Uterus (tissue), 4 donors: ENCODE results near the gene EID3. TPM values are rescaled to one million over a fixed set of nuclear protein-coding genes. Genes with fewer than 3 reads are reported as not detected.

Experiments used
- DNase-seq, 2 donors: peaks; one replicate each; pipeline ENCODE4 v3.0.0-alpha.2; 2019 to 2020
- H3K27ac ChIP-seq, 2 donors: fragments of 200-600 bp; sonication (generic); 1 replicate in 1 of 2; 2 replicates in 1 of 2; pipeline ENCODE4 v1.5.1; 2016 to 2018
- H3K27me3 ChIP-seq, 2 donors: fragments of 200-600 bp; sonication (generic); one replicate each; pipeline ENCODE4 v1.5.1; 2018 to 2019; ENCODE audit warnings: control low read depth in 1 of 2
- H3K36me3 ChIP-seq, 2 donors: fragments of 200-600 bp; sonication (generic); one replicate each; pipeline ENCODE4 v1.5.1; 2019; ENCODE audit warnings: control low read depth in 1 of 2
- H3K4me1 ChIP-seq, 2 donors: fragments of 200-600 bp; sonication (generic); one replicate each; pipeline ENCODE4 v1.5.1; 2018 to 2019; ENCODE audit warnings: control low read depth in 1 of 2
- H3K4me3 ChIP-seq, 2 donors: fragments of 200-600 bp; sonication (generic); 1 replicate in 1 of 2; 2 replicates in 1 of 2; pipeline ENCODE4 v1.5.1; 2018 to 2019; ENCODE audit warnings: mild to moderate bottlenecking in 1 of 2
- H3K9me3 ChIP-seq, 2 donors: fragments of 200-600 bp; sonication (generic); one replicate each; pipeline ENCODE4 v1.5.1; 2019; ENCODE audit warnings: control low read depth in 1 of 2
- CTCF ChIP-seq, 4 experiments: fragments of 200-600 bp in 2 of 4; fragments of 450-650 bp in 2 of 4; sonication (generic) in 2 of 4; IDR thresholded peaks; one replicate each; pipeline ENCODE4 v1.5.1; 2016 to 2019; ENCODE audit warnings: antibody characterized with exemption in 4 of 4, mild to moderate bottlenecking in 2 of 4, moderate library complexity in 1 of 4
- POLR2A ChIP-seq, 2 donors: fragments of 450-650 bp; IDR thresholded peaks; one replicate each; pipeline ENCODE4 v1.6.1; 2016; ENCODE audit warnings: antibody characterized with exemption in 2 of 2, mild to moderate bottlenecking in 1 of 2, moderate library complexity in 1 of 2
- intact Hi-C: fragments of 100-400 bp; cut with DNase I; formaldehyde crosslinking; loops from one replicate; pipeline ENCODE4 v1.15.1; 2023; ENCODE audit warnings: low total_unique reads
- total RNA-seq, 4 donors: library from RNA; depleted of rRNA in 3 of 4; stranded (reverse); fragments of >200 nt in 3 of 4; gene quantifications; one replicate each; pipeline versions ENCODE4 v1.1.0 to v1.2.4, GENCODE V29; 2014 to 2023
- donor health status: DM: yes; HTN: yes; CAD: no.

The EID3 gene
- total RNA-seq, 4 donors from 2014 or later: 3.8 to 12.0 (median 10.1) TPM

GRCh38 chr12:104333692-104334255 lies 30.2 kb downstream of the EID3 start:
- no peaks in the 10 kb centered on the region for H3K36me3 ChIP-seq
- no peak for TF ChIP-seq CTCF (IDR thresholded peaks at IDR 0.05)
- TF ChIP-seq POLR2A (IDR thresholded peaks at IDR 0.05): no peak

GRCh38 chr12:104334581-104334980 lies 31.0 kb downstream of the EID3 start:
- Histone ChIP-seq H3K36me3 (no peaks in the 10 kb centered on the region), H3K27ac (no peak overlapping the region), H3K4me3 (no peak overlapping the region), H3K9me3 (no peaks in the 10 kb centered on the region), H3K27me3 (no peaks in the 10 kb centered on the region), H3K4me1 (peaks cover 0 to 4% of the 10 kb centered on the region in 2 donors)
- TF ChIP-seq CTCF (IDR thresholded peaks at IDR 0.05) (no peak), POLR2A (IDR thresholded peaks at IDR 0.05) (no peak)
- intact Hi-C loops: no loop called here
- DNase-seq: no peak

More at GRCh38 chr12:104333692-104334255, 30.2 kb downstream of the EID3 start:
- intact Hi-C loops: no loop called here
- Histone ChIP-seq H3K9me3 (no peaks in the 10 kb centered on the region), H3K27ac (no peak overlapping the region), H3K4me1 (no peaks in the 10 kb centered on the region), H3K4me3 (no peak overlapping the region), H3K27me3 (no peaks in the 10 kb centered on the region)
- DNase-seq: no peak

- no peaks in the 10 kb centered on the region for H3K27me3 ChIP-seq
- H3K9me3 ChIP-seq: no peaks in the 10 kb centered on the region
- H3K4me1 ChIP-seq: peaks cover 0 to 13% of the 10 kb centered on the region in 2 donors
- H3K36me3 ChIP-seq: no peaks in the 10 kb centered on the region
- intact Hi-C loops: no loop called here
- no peak overlapping the region for H3K27ac ChIP-seq
- no peak for DNase-seq
- TF ChIP-seq CTCF (IDR thresholded peaks at IDR 0.05) (no peak), POLR2A (IDR thresholded peaks at IDR 0.05) (no peak)
- no peak overlapping the region for H3K4me3 ChIP-seq
Measured at GRCh38 chr12:104336115-104336514, 32.6 kb downstream of the EID3 start.

GRCh38 chr12:104337030-104337558 lies 33.6 kb downstream of the EID3 start:
- Histone ChIP-seq H3K4me1 (peaks cover 0 to 13% of the 10 kb centered on the region in 2 donors), H3K36me3 (no peaks in the 10 kb centered on the region), H3K27me3 (no peaks in the 10 kb centered on the region), H3K27ac (no peak overlapping the region), H3K9me3 (no peaks in the 10 kb centered on the region), H3K4me3 (no peak overlapping the region)
- intact Hi-C loops: no loop called here
- no peak for TF ChIP-seq POLR2A (IDR thresholded peaks at IDR 0.05)
- no peak for TF ChIP-seq CTCF (IDR thresholded peaks at IDR 0.05)
- no peak for DNase-seq

- TF ChIP-seq POLR2A (IDR thresholded peaks at IDR 0.05) (no peak), CTCF (IDR thresholded peaks at IDR 0.05) (no peak)
- no peak overlapping the region for H3K4me3 ChIP-seq
- no peaks in the 10 kb centered on the region for H3K36me3 ChIP-seq
- no peaks in the 10 kb centered on the region for H3K27me3 ChIP-seq
- intact Hi-C loops: no loop called here
- H3K4me1 ChIP-seq: peaks cover 0 to 13% of the 10 kb centered on the region in 2 donors
- no peaks in the 10 kb centered on the region for H3K9me3 ChIP-seq
- H3K27ac ChIP-seq: peak overlapping the region in 1 of 2 donors; percentile 3
- no peak for DNase-seq
Measured at GRCh38 chr12:104339663-104340062, 36.1 kb downstream of the EID3 start.
